ENCODE data around the gene WNT11.

DNA sequence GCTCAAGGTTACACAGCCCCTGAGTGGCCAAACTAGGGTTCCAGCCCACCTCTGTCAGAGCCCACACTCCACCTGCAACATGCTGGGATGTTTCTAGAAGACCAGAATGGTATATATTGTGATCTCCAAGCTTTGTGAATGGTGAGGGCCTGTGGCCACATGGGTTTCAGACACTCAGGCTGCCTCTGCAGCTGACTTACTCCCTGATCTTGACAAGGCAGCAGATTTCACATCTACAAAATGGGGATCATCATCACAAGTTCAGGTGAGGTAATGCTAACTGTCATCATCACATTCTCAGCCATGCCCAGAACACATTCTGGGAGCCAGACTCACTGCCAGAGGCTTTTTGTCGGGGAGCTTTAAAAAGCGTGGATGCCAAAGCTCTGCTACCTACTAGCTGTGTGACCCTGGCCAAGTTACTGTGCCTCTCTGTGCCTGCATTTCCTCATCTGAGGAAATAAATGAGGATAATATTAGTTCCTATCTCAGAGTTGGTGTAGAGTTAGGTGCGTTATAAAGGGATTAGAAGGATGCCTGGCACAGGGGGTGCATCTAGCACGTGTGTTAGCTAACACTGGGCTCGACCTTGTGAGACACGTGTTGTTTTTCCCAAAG, 24.9 kb upstream of the WNT11 start:
- TF ChIP-seq POLR2A (IDR thresholded peaks at IDR 0.05; ENCODE audit: extremely low read depth, insufficient read length) (no peak), CTCF (IDR thresholded peaks at IDR 0.05; ENCODE audit: low read depth, low read length) (no peak)
